ENCODE measurements around the gene XAB2.
A peak's percentile ranks its signal among the peaks of the same experiment; 100 is the strongest.

GRCh38 chr19:7652061-7652641 lies 22.8 kb upstream of the XAB2 start:
- TF ChIP-seq CTCF (IDR thresholded peaks at IDR 0.05; ENCODE audit: insufficient read depth, low read length, poor library complexity, severe bottlenecking) (peak; percentile 92), EZH2phosphoT487 (conservative IDR thresholded peaks at IDR 0.05; ENCODE audit: low read length) (no peak)
